Liver (tissue), 9 donors: ENCODE data around the gene PTMS. TPM values are rescaled to one million over a fixed set of nuclear protein-coding genes. Genes with fewer than 3 reads are reported as not detected.

Experiments used
- DNase-seq: peaks from one replicate; pipeline ENCODE4 v3.0.0-alpha.2; 2017; ENCODE audit warnings: low spot score
- H3K27ac ChIP-seq, 2 donors: one replicate each; pipeline ENCODE4 v1.7.0; 2013; ENCODE audit warnings: inconsistent platforms in 2 of 2, low read length in 2 of 2, control low read depth in 1 of 2, low read depth in 1 of 2, mild to moderate bottlenecking in 1 of 2
- H3K27me3 ChIP-seq, 4 donors: one replicate each; pipeline versions ENCODE4 v1.6.1 to v1.7.0; 2013; ENCODE audit warnings: low read length in 3 of 4, inconsistent platforms in 1 of 4, mild to moderate bottlenecking in 1 of 4, moderate library complexity in 1 of 4; ENCODE audit not compliant: control insufficient read depth in 4 of 4, insufficient read depth in 4 of 4
- H3K36me3 ChIP-seq, 4 donors: one replicate each; pipeline versions ENCODE4 v1.6.1 to v1.7.0; 2013; ENCODE audit warnings: low read length in 3 of 4, mild to moderate bottlenecking in 3 of 4, low read depth in 1 of 4, moderate library complexity in 1 of 4; ENCODE audit not compliant: control insufficient read depth in 4 of 4, insufficient read depth in 3 of 4
- H3K4me1 ChIP-seq, 4 donors: one replicate each; pipeline versions ENCODE4 v1.6.1 to v1.7.0; 2013; ENCODE audit warnings: low read length in 3 of 4, mild to moderate bottlenecking in 3 of 4, moderate library complexity in 1 of 4; ENCODE audit not compliant: control insufficient read depth in 4 of 4, insufficient read depth in 4 of 4
- H3K4me3 ChIP-seq, 3 donors: one replicate each; pipeline versions ENCODE4 v1.6.1 to v1.7.0; 2013; ENCODE audit warnings: low read length in 3 of 3, control low read depth in 1 of 3, low read depth in 1 of 3, mild to moderate bottlenecking in 1 of 3
- H3K9ac ChIP-seq, 2 donors: one replicate each; pipeline ENCODE4 v1.7.0; 2013; ENCODE audit warnings: low read length in 2 of 2, mild to moderate bottlenecking in 2 of 2, moderate library complexity in 2 of 2, control low read depth in 1 of 2, low read depth in 1 of 2
- H3K9me3 ChIP-seq, 4 donors: one replicate each; pipeline versions ENCODE4 v1.6.1 to v1.7.0; 2013; ENCODE audit warnings: low read length in 3 of 4; ENCODE audit not compliant: control insufficient read depth in 4 of 4
- CTCF ChIP-seq: fragments of 150-350 bp; IDR thresholded peaks from 2 replicates; pipeline ENCODE4 v1.5.1; 2017; ENCODE audit warnings: improper control_type of control experiment, low read depth, low read length; ENCODE audit not compliant: missing input control
- FOXA1 ChIP-seq: IDR thresholded peaks from 2 replicates; pipeline ENCODE4 v1.6.1; 2016; ENCODE audit warnings: antibody characterized with exemption
- FOXA2 ChIP-seq: IDR thresholded peaks from 2 replicates; pipeline ENCODE4 v1.6.1; 2016; ENCODE audit warnings: antibody characterized with exemption
- GABPA ChIP-seq, 2 donors: IDR thresholded peaks in 1 of 2; conservative IDR thresholded peaks in 1 of 2; 2 replicates each; pipeline ENCODE4 v1.6.1; 2016; ENCODE audit warnings: antibody characterized with exemption in 2 of 2, mild to moderate bottlenecking in 1 of 2, moderate library complexity in 1 of 2
- HNF4A ChIP-seq, 2 donors: conservative IDR thresholded peaks; 2 replicates each; pipeline ENCODE4 v1.6.1; 2016; ENCODE audit warnings: antibody characterized with exemption in 2 of 2, mild to moderate bottlenecking in 2 of 2
- HNF4G ChIP-seq: IDR thresholded peaks from 2 replicates; pipeline ENCODE4 v1.6.1; 2016; ENCODE audit warnings: antibody characterized with exemption
- JUND ChIP-seq, 2 donors: IDR thresholded peaks; 2 replicates each; pipeline ENCODE4 v1.6.1; 2016; ENCODE audit warnings: antibody characterized with exemption in 2 of 2
- MAX ChIP-seq: IDR thresholded peaks from 2 replicates; pipeline ENCODE4 v1.6.1; 2016; ENCODE audit warnings: antibody characterized with exemption
- NR2F2 ChIP-seq: IDR thresholded peaks from 2 replicates; pipeline ENCODE4 v1.6.1; 2016; ENCODE audit warnings: antibody characterized with exemption
- REST ChIP-seq: IDR thresholded peaks from 2 replicates; pipeline ENCODE4 v1.6.1; 2016; ENCODE audit warnings: antibody characterized with exemption, mild to moderate bottlenecking
- RXRA ChIP-seq, 2 donors: IDR thresholded peaks; 2 replicates each; pipeline ENCODE4 v1.6.1; 2017 to 2018; ENCODE audit warnings: antibody characterized with exemption in 2 of 2, mild to moderate bottlenecking in 1 of 2
- SP1 ChIP-seq: IDR thresholded peaks from 2 replicates; pipeline ENCODE4 v1.6.1; 2018; ENCODE audit warnings: antibody characterized with exemption, mild to moderate bottlenecking
- WGBS: extraction: QIAGEN DNeasy Blood & Tissue Kit; methylation state at CpG from one replicate; pipeline ENCODE4 v1.1.7; 2013; 5-methylcytosine and 5-hydroxymethylcytosine counted together
- polyA plus RNA-seq, 2 donors: library from polyadenylated mRNA; stranded (reverse) in 1 of 2; unstranded in 1 of 2; fragments of 200-250 nt in 1 of 2; fragments of >200 nt in 1 of 2; fragmentation: Nextera tagmentation in 1 of 2; extraction: Ambion mirVana in 1 of 2; gene quantifications; one replicate each; pipeline versions ENCODE4 v1.2.1 to v1.2.3, GENCODE V29; 2013 to 2015
- total RNA-seq, 2 donors: library from RNA; depleted of rRNA; stranded (reverse); fragments of >200 nt; gene quantifications; one replicate each; pipeline ENCODE4 v1.2.3, GENCODE V29; 2014
- donor health status: healthy.
- donor health status: healthy.
- donor health status: healthy.
- donor health status: healthy.
- donor health status: healthy.

The PTMS gene
- total and polyA plus RNA-seq, 4 donors, result 26.3 to 261 (median 104) TPM

- TF ChIP-seq REST, result no peak
- TF ChIP-seq SP1, result no peak
These were observed 18.1 kb downstream of the PTMS start (continued) for GRCh38 chr12:6784296-6784695.

GRCh38 chr12:6784761-6785160 lies 18.6 kb downstream of the PTMS start:
- H3K4me1 ChIP-seq, result peaks cover 0 to 14% (median 7%) of the 10 kb centered on the region in 4 donors
- no peak for TF ChIP-seq HNF4A (conservative IDR thresholded peaks at IDR 0.05)
- no peak for TF ChIP-seq GABPA (IDR thresholded peaks at IDR 0.05 in 1 of 2, conservative IDR thresholded peaks at IDR 0.05 in 1 of 2)
- TF ChIP-seq REST, result no peak
- no peak for TF ChIP-seq MAX
- no peak for TF ChIP-seq FOXA2
- TF ChIP-seq RXRA (IDR thresholded peaks at IDR 0.05), result no peak
- TF ChIP-seq FOXA1, result no peak
- TF ChIP-seq CTCF, result no peak
- H3K27ac ChIP-seq, result no peak overlapping the region
- no peaks in the 10 kb centered on the region for H3K36me3 ChIP-seq
- H3K9ac ChIP-seq, result no peak overlapping the region
- no peaks in the 10 kb centered on the region for H3K27me3 ChIP-seq
- 65% methylated on average over 5 of the region's 5 CpGs for WGBS
- no peak overlapping the region for H3K4me3 ChIP-seq
- no peak for DNase-seq
- H3K9me3 ChIP-seq, result no peaks in the 10 kb centered on the region

- Histone ChIP-seq H3K4me3 (no peak overlapping the region), H3K9me3 (no peaks in the 10 kb centered on the region), H3K36me3 (no peaks in the 10 kb centered on the region), H3K27ac (no peak overlapping the region), H3K4me1 (peaks cover 0 to 3% (median 0%) of the 10 kb centered on the region in 4 donors), H3K9ac (no peak overlapping the region), H3K27me3 (no peaks in the 10 kb centered on the region)
- WGBS, result 82% methylated on average over 9 of the region's 9 CpGs
- no peak for DNase-seq
- no peak for TF ChIP-seq MAX
- no peak for TF ChIP-seq RXRA (IDR thresholded peaks at IDR 0.05)
- TF ChIP-seq NR2F2, result no peak
- TF ChIP-seq CTCF, result no peak
- no peak for TF ChIP-seq HNF4G
- TF ChIP-seq GABPA (IDR thresholded peaks at IDR 0.05 in 1 of 2, conservative IDR thresholded peaks at IDR 0.05 in 1 of 2), result no peak
- TF ChIP-seq REST, result no peak
- TF ChIP-seq HNF4A (conservative IDR thresholded peaks at IDR 0.05), result no peak
- no peak for TF ChIP-seq JUND (IDR thresholded peaks at IDR 0.05)
These were observed 20.4 kb downstream of the PTMS start for GRCh38 chr12:6786416-6787094.
